Activated CD4-positive, alpha-beta memory T cell treated with anti-CD3 and anti-CD28 coated beads, Interleukin-2, amount 10 ng/mL, durations not matched to agents 7 days and 5 days (primary cell): Measurements from ENCODE around the gene CDH23. TPM values are rescaled to one million over a fixed set of nuclear protein-coding genes. Genes with fewer than 3 reads are reported as not detected.

ENCODE experiments used
- CTCF ChIA-PET: fragments of 350-600 bp; sonication (Branson Sonifier 250); formaldehyde crosslinking; loops from one replicate; lab custom pipeline; 2021; ENCODE audit warnings: antibody characterized with exemption, inconsistent platforms; lab: Charles Lee
- POLR2A ChIA-PET: fragments of 350-600 bp; sonication (Branson Sonifier 250); formaldehyde crosslinking; loops from one replicate; lab custom pipeline; 2021; ENCODE audit warnings: antibody characterized with exemption; lab: Charles Lee
- DNase-seq: peaks from one replicate; pipeline ENCODE4 v3.0.0-alpha.2; 2020
- H3K27ac Mint-ChIP-seq: one replicate; pipeline ENCODE4 v1.8.0; 2021; ENCODE audit warnings: mild to moderate bottlenecking, mixed read lengths
- H3K27me3 Mint-ChIP-seq: one replicate; pipeline ENCODE4 v1.8.0; 2021; ENCODE audit warnings: mixed read lengths
- H3K36me3 Mint-ChIP-seq: one replicate; pipeline ENCODE4 v1.8.0; 2021; ENCODE audit warnings: low read depth, mixed read lengths
- H3K4me1 Mint-ChIP-seq: one replicate; pipeline ENCODE4 v1.8.0; 2021; ENCODE audit warnings: mixed read lengths
- H3K4me3 Mint-ChIP-seq: one replicate; pipeline ENCODE4 v1.8.0; 2021; ENCODE audit warnings: mild to moderate bottlenecking, mixed read lengths
- H3K9me3 Mint-ChIP-seq: one replicate; pipeline ENCODE4 v1.8.0; 2021; ENCODE audit warnings: mixed read lengths
- total RNA-seq, 2 experiments: library from RNA; stranded (reverse); gene quantifications; one replicate each; pipeline ENCODE4 v1.2.3, GENCODE V29; 2021

Gene CDH23
- total RNA-seq, 2 experiments from 2014 or later: 1.3 TPM

GRCh38 chr10:71691405-71691804 lies 294.7 kb downstream of the CDH23 start:
- Mint-ChIP-seq H3K4me1 (peaks cover 22% of the 10 kb centered on the region), H3K27ac (no peak overlapping the region), H3K36me3 (peaks cover 5% of the 10 kb centered on the region), H3K4me3 (no peak overlapping the region), H3K9me3 (peaks cover 4% of the 10 kb centered on the region), H3K27me3 (no peaks in the 10 kb centered on the region)
- CTCF ChIA-PET: interaction anchor here (10.0 kb wide), 1 partner anchor 18 kb away, joined by 160 read pairs; no protein-coding TSS in a partner anchor
- DNase-seq: no peak
- POLR2A ChIA-PET: no interaction called here

GRCh38 chr10:71692598-71693306 lies 296.0 kb downstream of the CDH23 start:
- Mint-ChIP-seq H3K4me3 (no peak overlapping the region), H3K27ac (no peak overlapping the region), H3K9me3 (peaks cover 4% of the 10 kb centered on the region), H3K27me3 (no peaks in the 10 kb centered on the region), H3K36me3 (peaks cover 5% of the 10 kb centered on the region), H3K4me1 (peaks cover 34% of the 10 kb centered on the region)
- no peak for DNase-seq
- ChIA-PET CTCF (interaction anchor here (1.0 to 10.0 kb wide), 2 partner anchors 17 to 118 kb away, joined by 3 to 160 read pairs; no protein-coding TSS in a partner anchor), POLR2A (interaction anchor here (7.6 kb wide), 1 partner anchor 81 kb away, joined by 57 read pairs; the partner anchor contains the start of gene VSIR)

GRCh38 chr10:71693377-71693776 lies 296.7 kb downstream of the CDH23 start:
- Mint-ChIP-seq H3K9me3 (no peaks in the 10 kb centered on the region), H3K27ac (no peak overlapping the region), H3K27me3 (no peaks in the 10 kb centered on the region), H3K36me3 (no peaks in the 10 kb centered on the region), H3K4me3 (no peak overlapping the region), H3K4me1 (peaks cover 40% of the 10 kb centered on the region)
- ChIA-PET POLR2A (interaction anchor here (0.8 to 7.6 kb wide), 4 partner anchors 33 to 373 kb away, joined by 3 to 57 read pairs (median 6); partner anchors contain the start of gene VSIR), CTCF (interaction anchor here (1.9 to 10.0 kb wide), 3 partner anchors 16 to 80 kb away, joined by 7 to 160 read pairs (median 13); partner anchors contain the start of gene VSIR)
- no peak for DNase-seq

- Mint-ChIP-seq H3K4me3 (no peak overlapping the region), H3K9me3 (no peaks in the 10 kb centered on the region), H3K27me3 (no peaks in the 10 kb centered on the region), H3K36me3 (no peaks in the 10 kb centered on the region), H3K4me1 (peaks cover 47% of the 10 kb centered on the region), H3K27ac (peak overlapping the region; percentile 54)
- POLR2A ChIA-PET: interaction anchor here (0.8 to 7.6 kb wide), 8 partner anchors 13 to 374 kb away, joined by 3 to 57 read pairs (median 4); partner anchors contain the start of gene VSIR
- DNase-seq: no peak
- CTCF ChIA-PET: interaction anchor here (0.8 to 10.0 kb wide), 12 partner anchors 15 to 310 kb away, joined by 3 to 160 read pairs (median 5); partner anchors contain the start of gene VSIR
These were observed 297.4 kb downstream of the CDH23 start for GRCh38 chr10:71694039-71694501.

- no peaks in the 10 kb centered on the region for H3K36me3 Mint-ChIP-seq
- no peaks in the 10 kb centered on the region for H3K9me3 Mint-ChIP-seq
- no peak overlapping the region for H3K4me3 Mint-ChIP-seq
- ChIA-PET CTCF (interaction anchor here (0.8 to 10.0 kb wide), 13 partner anchors 15 to 311 kb away, joined by 3 to 160 read pairs (median 5); partner anchors contain the start of gene VSIR), POLR2A (interaction anchor here (0.9 to 7.6 kb wide), 7 partner anchors 13 to 374 kb away, joined by 3 to 57 read pairs (median 4); partner anchors contain the start of gene VSIR)
- DNase-seq: peak; percentile 59
- peak overlapping the region; percentile 54 for H3K27ac Mint-ChIP-seq
- no peaks in the 10 kb centered on the region for H3K27me3 Mint-ChIP-seq
- H3K4me1 Mint-ChIP-seq: peaks cover 52% of the 10 kb centered on the region
These were observed 297.8 kb downstream of the CDH23 start for GRCh38 chr10:71694567-71694968.

- CTCF ChIA-PET: interaction anchor here (0.6 to 10.0 kb wide), 27 partner anchors 10 to 381 kb away, joined by 3 to 160 read pairs (median 5); partner anchors contain the start of genes PSAP, SLC29A3 and VSIR
- POLR2A ChIA-PET: interaction anchor here (0.9 to 7.6 kb wide), 7 partner anchors 12 to 78 kb away, joined by 3 to 57 read pairs (median 6); partner anchors contain the start of gene VSIR
- Mint-ChIP-seq H3K4me1 (peaks cover 59% of the 10 kb centered on the region), H3K4me3 (no peak overlapping the region), H3K9me3 (no peaks in the 10 kb centered on the region), H3K27me3 (no peaks in the 10 kb centered on the region), H3K27ac (no peak overlapping the region), H3K36me3 (no peaks in the 10 kb centered on the region)
- no peak for DNase-seq
These were observed 299.1 kb downstream of the CDH23 start for GRCh38 chr10:71695502-71696476.

GRCh38 chr10:71696628-71697326 lies 300.1 kb downstream of the CDH23 start:
- CTCF ChIA-PET: interaction anchor here (0.6 to 10.0 kb wide), 24 partner anchors 11 to 382 kb away, joined by 3 to 160 read pairs (median 4); partner anchors contain the start of genes PSAP, SLC29A3 and VSIR
- peak; percentile 71 for DNase-seq
- H3K9me3 Mint-ChIP-seq: no peaks in the 10 kb centered on the region
- no peaks in the 10 kb centered on the region for H3K27me3 Mint-ChIP-seq
- no peak overlapping the region for H3K4me3 Mint-ChIP-seq
- POLR2A ChIA-PET: interaction anchor here (0.9 to 7.6 kb wide), 6 partner anchors 11 to 77 kb away, joined by 3 to 57 read pairs (median 6); partner anchors contain the start of gene VSIR
- H3K36me3 Mint-ChIP-seq: no peaks in the 10 kb centered on the region
- H3K27ac Mint-ChIP-seq: no peak overlapping the region
- H3K4me1 Mint-ChIP-seq: peaks cover 65% of the 10 kb centered on the region

- DNase-seq: peak; percentile 72
- POLR2A ChIA-PET: interaction anchor here (0.9 to 7.6 kb wide), 16 partner anchors 9 to 378 kb away, joined by 3 to 57 read pairs (median 6); partner anchors contain the start of genes PSAP and VSIR
These were observed 301.4 kb downstream of the CDH23 start for GRCh38 chr10:71697938-71698709.

GRCh38 chr10:71698737-71699136 lies 302.0 kb downstream of the CDH23 start:
- Mint-ChIP-seq H3K4me1 (peaks cover 61% of the 10 kb centered on the region), H3K27me3 (no peaks in the 10 kb centered on the region), H3K36me3 (no peaks in the 10 kb centered on the region), H3K4me3 (no peak overlapping the region), H3K9me3 (no peaks in the 10 kb centered on the region), H3K27ac (peak overlapping the region; percentile 66)
- ChIA-PET CTCF (interaction anchor here (0.6 to 10.0 kb wide), 16 partner anchors 11 to 384 kb away, joined by 3 to 160 read pairs (median 6); partner anchors contain the start of gene VSIR), POLR2A (interaction anchor here (0.8 to 7.6 kb wide), 15 partner anchors 9 to 379 kb away, joined by 3 to 57 read pairs (median 6); partner anchors contain the start of genes PSAP and VSIR)
- DNase-seq: no peak

More at GRCh38 chr10:71697938-71698709, 301.4 kb downstream of the CDH23 start:
- no peaks in the 10 kb centered on the region for H3K9me3 Mint-ChIP-seq
- no peak overlapping the region for H3K4me3 Mint-ChIP-seq
- H3K27me3 Mint-ChIP-seq: no peaks in the 10 kb centered on the region
- peaks cover 65% of the 10 kb centered on the region for H3K4me1 Mint-ChIP-seq
- CTCF ChIA-PET: interaction anchor here (0.6 to 10.0 kb wide), 21 partner anchors 11 to 383 kb away, joined by 3 to 160 read pairs (median 5); partner anchors contain the start of genes PSAP and VSIR
- H3K36me3 Mint-ChIP-seq: no peaks in the 10 kb centered on the region
- peak overlapping the region; percentile 66 for H3K27ac Mint-ChIP-seq

GRCh38 chr10:71700731-71701368 lies 304.1 kb downstream of the CDH23 start:
- Mint-ChIP-seq H3K36me3 (no peaks in the 10 kb centered on the region), H3K9me3 (no peaks in the 10 kb centered on the region), H3K4me3 (no peak overlapping the region), H3K27me3 (no peaks in the 10 kb centered on the region), H3K27ac (no peak overlapping the region), H3K4me1 (peaks cover 43% of the 10 kb centered on the region)
- POLR2A ChIA-PET: interaction anchor here (1.0 to 1.3 kb wide), 2 partner anchors 10 to 12 kb away, joined by 3 to 4 read pairs; no protein-coding TSS in a partner anchor
- no peak for DNase-seq
- CTCF ChIA-PET: interaction anchor here (10.0 kb wide), 1 partner anchor 8 kb away, joined by 160 read pairs; no protein-coding TSS in a partner anchor
